Ascending aorta (tissue), 2 donors: ENCODE results near the gene PPIG. TPM values are rescaled to one million over a fixed set of nuclear protein-coding genes. Genes with fewer than 3 reads are reported as not detected.
A peak's percentile ranks its signal among the peaks of the same experiment; 100 is the strongest.
"Not testable (repeated sequence)": the region's sequence is repeated elsewhere in the genome, so short reads cannot be mapped to it uniquely, and the experiment has no call there.

Experiments
- DNase-seq, 2 donors: peaks; one replicate each; pipeline ENCODE4 v3.0.0-alpha.2; 2019; ENCODE audit warnings: low spot score in 2 of 2
- H3K27ac ChIP-seq, 2 donors: fragments of 200-600 bp; sonication (generic); one replicate each; pipeline ENCODE4 v1.5.1; 2016 to 2017; ENCODE audit warnings: mild to moderate bottlenecking in 1 of 2
- H3K27me3 ChIP-seq: fragments of 200-600 bp; sonication (generic); one replicate; pipeline ENCODE4 v1.5.1; 2017
- H3K36me3 ChIP-seq, 2 donors: fragments of 200-600 bp; sonication (generic); one replicate each; pipeline ENCODE4 v1.5.1; 2016
- H3K4me1 ChIP-seq, 2 donors: fragments of 200-600 bp; sonication (generic); one replicate each; pipeline ENCODE4 v1.5.1; 2016 to 2017; ENCODE audit warnings: mild to moderate bottlenecking in 1 of 2
- H3K4me3 ChIP-seq, 2 donors: fragments of 200-600 bp; sonication (generic); one replicate each; pipeline ENCODE4 v1.5.1; 2016 to 2017; ENCODE audit warnings: mild to moderate bottlenecking in 1 of 2
- H3K9me3 ChIP-seq, 2 donors: fragments of 200-600 bp; sonication (generic); one replicate each; pipeline ENCODE4 v1.5.1; 2016
- intact Hi-C: fragments of 100-400 bp; cut with DNase I; formaldehyde crosslinking; loops from one replicate; pipeline ENCODE4 v1.15.1; 2023
- total RNA-seq: library from RNA; depleted of rRNA; stranded (reverse); fragments of >200 nt; gene quantifications from one replicate; pipeline ENCODE4 v1.1.0, GENCODE V29; 2016
- TF ChIP-seq, protein P1 (sequence below), 3 experiments: fragments of 200-600 bp in 2 of 3; fragments of 450-650 bp in 1 of 3; sonication (generic) in 2 of 3; IDR thresholded peaks; one replicate each; pipeline ENCODE4 v1.5.1; 2016 to 2019; ENCODE audit warnings: antibody characterized with exemption in 3 of 3, mild to moderate bottlenecking in 1 of 3, moderate library complexity in 1 of 3

PPIG gene
- total RNA-seq, 1 donor from 2014 or later: 30.2 TPM

GRCh38 chr2:169583518-169583917 is 633 bp upstream of the PPIG start:
- no peaks in the 10 kb centered on the region for H3K36me3 ChIP-seq
- peak overlapping the region; percentile 96 to 98 for H3K27ac ChIP-seq
- intact Hi-C loops: loop anchor here (5.0 to 10.0 kb wide), 3 partner anchors 106 to 1851 kb away; partner anchors contain the start of genes BBS5, DCAF17, METTL8 and UBR3
- H3K27me3 ChIP-seq: no peaks in the 10 kb centered on the region
- H3K4me1 ChIP-seq: peaks cover 6 to 18% of the 10 kb centered on the region in 2 donors
- no peaks in the 10 kb centered on the region for H3K9me3 ChIP-seq
- DNase-seq: no peak
- peak overlapping the region in 1 of 2 donors; percentile 86 for H3K4me3 ChIP-seq
- TF ChIP-seq, protein P1, sequence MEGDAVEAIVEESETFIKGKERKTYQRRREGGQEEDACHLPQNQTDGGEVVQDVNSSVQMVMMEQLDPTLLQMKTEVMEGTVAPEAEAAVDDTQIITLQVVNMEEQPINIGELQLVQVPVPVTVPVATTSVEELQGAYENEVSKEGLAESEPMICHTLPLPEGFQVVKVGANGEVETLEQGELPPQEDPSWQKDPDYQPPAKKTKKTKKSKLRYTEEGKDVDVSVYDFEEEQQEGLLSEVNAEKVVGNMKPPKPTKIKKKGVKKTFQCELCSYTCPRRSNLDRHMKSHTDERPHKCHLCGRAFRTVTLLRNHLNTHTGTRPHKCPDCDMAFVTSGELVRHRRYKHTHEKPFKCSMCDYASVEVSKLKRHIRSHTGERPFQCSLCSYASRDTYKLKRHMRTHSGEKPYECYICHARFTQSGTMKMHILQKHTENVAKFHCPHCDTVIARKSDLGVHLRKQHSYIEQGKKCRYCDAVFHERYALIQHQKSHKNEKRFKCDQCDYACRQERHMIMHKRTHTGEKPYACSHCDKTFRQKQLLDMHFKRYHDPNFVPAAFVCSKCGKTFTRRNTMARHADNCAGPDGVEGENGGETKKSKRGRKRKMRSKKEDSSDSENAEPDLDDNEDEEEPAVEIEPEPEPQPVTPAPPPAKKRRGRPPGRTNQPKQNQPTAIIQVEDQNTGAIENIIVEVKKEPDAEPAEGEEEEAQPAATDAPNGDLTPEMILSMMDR (IDR thresholded peaks at IDR 0.05): no peak

- peaks cover 6 to 22% of the 10 kb centered on the region in 2 donors for H3K4me1 ChIP-seq
- H3K4me3 ChIP-seq: peak overlapping the region; percentile 77 to 86
- intact Hi-C loops: loop anchor here (10.0 kb wide), 1 partner anchor 1849 kb away; the partner anchor contains the start of genes DCAF17 and METTL8
- H3K27me3 ChIP-seq: no peaks in the 10 kb centered on the region
- no peaks in the 10 kb centered on the region for H3K36me3 ChIP-seq
- H3K9me3 ChIP-seq: no peaks in the 10 kb centered on the region
- TF ChIP-seq, protein P1 (IDR thresholded peaks at IDR 0.05): no peak
- peak overlapping the region in 1 of 2 donors; percentile 98 for H3K27ac ChIP-seq
- no peak for DNase-seq
These were observed 1.5 kb downstream of the PPIG start for GRCh38 chr2:169585673-169586072.

- H3K9me3 ChIP-seq: no peaks in the 10 kb centered on the region
- TF ChIP-seq, protein P1 (IDR thresholded peaks at IDR 0.05): no peak
- no peaks in the 10 kb centered on the region for H3K27me3 ChIP-seq
- H3K36me3 ChIP-seq: no peaks in the 10 kb centered on the region
- H3K4me3 ChIP-seq: no peak overlapping the region
- intact Hi-C loops: no loop called here
- H3K27ac ChIP-seq: no peak overlapping the region
- DNase-seq: no peak
- H3K4me1 ChIP-seq: peaks cover 6 to 17% of the 10 kb centered on the region in 2 donors
These were observed 6.7 kb downstream of the PPIG start for GRCh38 chr2:169590804-169591203.

DNA sequence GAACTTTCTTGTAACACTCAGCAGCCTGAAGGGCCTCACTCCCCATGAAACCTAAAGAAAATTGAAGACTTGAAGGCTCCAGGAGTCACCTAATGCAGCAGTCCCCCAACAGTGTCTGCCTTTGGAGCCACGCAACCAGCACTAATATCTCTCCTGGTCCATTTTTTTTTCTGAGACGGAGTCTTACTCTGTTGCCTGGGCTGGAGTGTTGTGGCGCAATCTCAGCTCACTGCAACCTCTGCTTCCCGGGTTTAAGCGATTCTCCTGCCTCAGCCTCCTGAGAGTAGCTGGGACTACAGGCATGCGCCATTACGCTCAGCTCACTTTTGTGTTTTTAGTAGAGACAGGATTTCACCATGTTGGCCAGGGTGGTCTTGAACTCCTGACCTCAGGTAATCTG is 12.4 kb downstream of the PPIG start:
- H3K27me3 ChIP-seq, H3K4me1 ChIP-seq, H3K27ac ChIP-seq, intact Hi-C loops, H3K36me3 ChIP-seq, H3K9me3 ChIP-seq, DNase-seq, H3K4me3 ChIP-seq: not testable (repeated sequence)

DNA sequence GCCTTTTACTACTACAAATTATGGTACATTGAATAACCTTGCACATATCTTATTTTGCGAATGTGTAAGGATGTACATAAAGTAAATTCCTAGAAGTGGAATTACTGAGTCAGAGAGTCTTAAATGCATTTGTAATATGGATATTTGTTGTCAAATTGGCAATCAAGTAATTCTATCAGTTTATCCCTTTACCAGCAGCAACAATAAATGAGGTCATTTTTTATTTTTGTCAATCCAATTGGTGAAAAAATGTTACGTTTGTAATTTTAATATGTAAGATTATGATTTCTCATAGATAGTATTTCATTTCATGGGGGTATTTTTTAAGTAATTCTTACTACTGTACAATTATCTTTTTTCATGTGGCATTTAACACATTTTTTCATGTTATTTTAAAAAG is 14.8 kb downstream of the PPIG start:
- TF ChIP-seq, protein P1 (IDR thresholded peaks at IDR 0.05): no peak
- Histone ChIP-seq H3K27me3 (no peaks in the 10 kb centered on the region), H3K4me3 (no peak overlapping the region), H3K36me3 (peaks cover 0 to 4% of the 10 kb centered on the region in 2 donors), H3K4me1 (no peaks in the 10 kb centered on the region), H3K27ac (no peak overlapping the region), H3K9me3 (no peaks in the 10 kb centered on the region)
- DNase-seq: no peak
- intact Hi-C loops: no loop called here

DNA sequence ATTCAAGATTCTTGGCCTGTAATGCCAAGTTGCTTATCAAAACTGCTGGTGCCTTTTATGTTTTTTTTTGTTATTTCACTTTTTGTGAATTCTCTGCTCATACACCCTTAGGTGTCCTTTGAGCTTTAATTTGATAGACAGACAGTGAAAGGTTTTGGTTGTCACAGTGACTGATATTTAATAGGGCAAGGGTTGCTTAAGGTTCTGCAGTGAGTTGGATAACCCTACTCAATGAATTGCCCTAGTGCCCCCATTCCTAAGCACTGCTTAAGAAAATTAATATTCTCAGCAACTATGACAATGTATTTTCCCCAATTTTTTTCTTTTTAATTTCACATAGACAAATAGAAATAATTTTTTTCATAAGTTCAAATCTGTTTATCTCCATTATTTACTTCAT is 15.4 kb downstream of the PPIG start:
- Histone ChIP-seq H3K4me3 (no peak overlapping the region), H3K9me3 (no peaks in the 10 kb centered on the region), H3K36me3 (peaks cover 5 to 10% of the 10 kb centered on the region in 2 donors), H3K27me3 (no peaks in the 10 kb centered on the region), H3K4me1 (no peaks in the 10 kb centered on the region), H3K27ac (no peak overlapping the region)
- intact Hi-C loops: no loop called here
- no peak for DNase-seq
- TF ChIP-seq, protein P1 (IDR thresholded peaks at IDR 0.05): no peak
